NT2/D1 (cell line): ENCODE results near the gene CNIH2.

Experiments
- SUZ12 ChIP-seq: IDR thresholded peaks from 2 replicates; pipeline ENCODE4 v1.6.1; 2011; ENCODE audit not compliant: insufficient read length, insufficient read depth; ENCODE audit errors: extremely low read depth
- YY1 ChIP-seq: IDR thresholded peaks from 2 replicates; pipeline ENCODE4 v1.6.1; 2011; ENCODE audit not compliant: insufficient read length, insufficient read depth

DNA sequence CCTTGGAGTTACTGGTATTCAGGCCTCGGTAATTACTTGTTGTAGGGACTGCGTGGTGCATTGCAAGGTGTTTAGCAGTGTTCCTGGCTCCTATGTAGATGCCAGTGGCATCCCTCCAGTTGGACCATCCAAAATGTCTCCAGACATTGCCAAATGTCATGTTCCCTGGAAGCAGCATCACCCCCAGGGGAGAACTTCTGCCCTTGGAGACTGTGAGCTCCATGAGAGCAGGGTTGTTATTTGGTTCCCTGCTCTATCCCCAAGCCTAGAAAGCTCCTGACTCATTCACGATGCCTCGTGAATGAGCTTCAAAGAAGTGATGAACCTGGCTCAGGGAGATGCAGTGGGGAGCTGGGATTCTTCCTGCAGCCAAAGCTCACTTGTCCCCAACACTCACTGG lies 43.6 kb downstream of the CNIH2 start:
- no peak for TF ChIP-seq YY1
- no peak for TF ChIP-seq SUZ12
